ENCODE measurements around the gene TPPP.
A peak's percentile ranks its signal among the peaks of the same experiment; 100 is the strongest.

Gene TPPP

DNA sequence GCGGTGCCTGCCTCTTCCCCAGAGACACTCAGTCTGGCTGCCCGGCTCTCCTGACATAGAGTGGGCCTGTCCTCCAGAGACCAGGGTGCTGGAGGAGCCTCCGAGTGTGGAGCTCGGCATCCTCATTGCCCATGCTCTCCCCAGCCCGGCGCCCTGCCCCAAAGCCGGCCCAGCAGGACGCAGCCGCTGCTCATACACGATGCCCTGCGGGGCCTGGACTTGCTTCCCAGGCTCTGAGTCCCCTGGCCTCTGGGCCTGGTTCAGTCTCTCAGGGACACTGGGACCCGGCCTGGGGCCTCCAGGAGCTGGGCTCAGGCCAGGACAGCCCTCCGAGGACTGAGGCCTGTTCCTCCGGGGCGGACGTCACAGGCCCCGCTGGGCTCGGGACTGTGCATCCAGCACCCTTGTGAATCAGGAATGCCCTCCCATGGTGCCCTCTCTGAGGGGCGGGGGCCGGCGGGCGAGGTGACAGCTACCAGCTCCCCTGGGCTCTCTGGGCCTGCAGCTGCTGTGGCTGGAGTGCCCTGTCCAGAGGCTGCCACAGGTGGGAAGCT lies 23.2 kb downstream of the TPPP start:
- POLR2A ChIA-PET: interaction anchor here (1.4 kb wide), 1 partner anchor 233 kb away, joined by 3 read pairs; no protein-coding TSS in a partner anchor
- no peak overlapping the region for H3K4me3 ChIP-seq (ENCODE audit: low read depth, low read length)
- TF ChIP-seq, protein P1, sequence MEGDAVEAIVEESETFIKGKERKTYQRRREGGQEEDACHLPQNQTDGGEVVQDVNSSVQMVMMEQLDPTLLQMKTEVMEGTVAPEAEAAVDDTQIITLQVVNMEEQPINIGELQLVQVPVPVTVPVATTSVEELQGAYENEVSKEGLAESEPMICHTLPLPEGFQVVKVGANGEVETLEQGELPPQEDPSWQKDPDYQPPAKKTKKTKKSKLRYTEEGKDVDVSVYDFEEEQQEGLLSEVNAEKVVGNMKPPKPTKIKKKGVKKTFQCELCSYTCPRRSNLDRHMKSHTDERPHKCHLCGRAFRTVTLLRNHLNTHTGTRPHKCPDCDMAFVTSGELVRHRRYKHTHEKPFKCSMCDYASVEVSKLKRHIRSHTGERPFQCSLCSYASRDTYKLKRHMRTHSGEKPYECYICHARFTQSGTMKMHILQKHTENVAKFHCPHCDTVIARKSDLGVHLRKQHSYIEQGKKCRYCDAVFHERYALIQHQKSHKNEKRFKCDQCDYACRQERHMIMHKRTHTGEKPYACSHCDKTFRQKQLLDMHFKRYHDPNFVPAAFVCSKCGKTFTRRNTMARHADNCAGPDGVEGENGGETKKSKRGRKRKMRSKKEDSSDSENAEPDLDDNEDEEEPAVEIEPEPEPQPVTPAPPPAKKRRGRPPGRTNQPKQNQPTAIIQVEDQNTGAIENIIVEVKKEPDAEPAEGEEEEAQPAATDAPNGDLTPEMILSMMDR (IDR thresholded peaks at IDR 0.05; ENCODE audit: insufficient read depth, low read length, missing control alignments): no peak
- CTCF ChIA-PET: interaction anchor here (0.8 to 7.0 kb wide), 5 partner anchors 12 to 233 kb away, joined by 3 to 138 read pairs (median 9); no protein-coding TSS in a partner anchor
- DNase-seq (ENCODE audit: low read depth, low spot score): no peak

DNA sequence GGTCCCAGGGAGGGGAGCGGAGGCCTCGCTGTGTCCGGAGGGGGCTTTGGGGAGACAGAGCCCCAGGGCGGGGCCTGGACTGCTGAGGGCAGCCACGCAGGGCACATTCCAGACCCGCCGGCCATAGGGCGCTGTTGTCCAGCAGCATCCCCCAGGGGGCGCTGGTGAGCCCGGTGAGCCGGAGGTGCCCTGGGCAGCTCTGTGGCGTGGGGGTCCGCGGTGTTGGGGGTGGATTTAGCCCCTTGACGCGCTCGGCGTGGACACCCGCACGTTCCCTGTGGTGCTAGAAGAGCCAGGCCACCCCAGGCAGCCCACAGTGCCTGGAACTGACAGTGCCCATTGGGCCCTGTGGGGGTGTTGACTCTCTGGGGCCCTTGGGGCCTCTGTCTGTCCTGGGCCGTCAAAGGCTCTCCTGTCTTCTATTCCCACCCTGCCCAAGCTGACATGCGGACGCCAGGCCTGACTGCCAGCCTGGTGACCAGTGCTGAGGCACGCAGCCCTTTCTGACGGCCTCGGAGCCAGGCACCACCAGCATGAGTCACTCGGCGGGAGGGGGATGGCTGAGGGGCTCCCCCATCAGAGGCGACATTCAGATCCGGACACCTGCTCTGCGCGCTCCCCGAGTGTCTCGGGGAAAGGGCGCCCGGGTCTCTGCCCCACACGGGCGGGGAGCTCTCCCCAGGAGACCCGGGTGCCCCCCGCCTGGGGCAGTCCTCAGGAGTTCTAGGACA lies 23.9 kb downstream of the TPPP start:
- no peak overlapping the region for H3K4me3 ChIP-seq (ENCODE audit: low read depth, low read length)
- TF ChIP-seq, protein P1 (IDR thresholded peaks at IDR 0.05; ENCODE audit: insufficient read depth, low read length, missing control alignments): peak; percentile 82
- CTCF ChIA-PET: interaction anchor here (0.8 to 7.0 kb wide), 6 partner anchors 11 to 234 kb away, joined by 3 to 138 read pairs (median 6); no protein-coding TSS in a partner anchor
- POLR2A ChIA-PET: interaction anchor here (1.4 kb wide), 1 partner anchor 234 kb away, joined by 3 read pairs; no protein-coding TSS in a partner anchor
- no peak for DNase-seq (ENCODE audit: low read depth, low spot score)

GRCh38 chr5:668283-668995 lies 24.7 kb downstream of the TPPP start:
- no peak for DNase-seq (ENCODE audit: low read depth, low spot score)
- POLR2A ChIA-PET: no interaction called here
- no peak overlapping the region for H3K4me3 ChIP-seq (ENCODE audit: low read depth, low read length)
- CTCF ChIA-PET: interaction anchor here (0.7 to 7.0 kb wide), 5 partner anchors 10 to 235 kb away, joined by 3 to 138 read pairs (median 9); no protein-coding TSS in a partner anchor
- TF ChIP-seq, protein P1 (IDR thresholded peaks at IDR 0.05; ENCODE audit: insufficient read depth, low read length, missing control alignments): no peak

GRCh38 chr5:666816-667498 lies 26.2 kb downstream of the TPPP start:
- no peak overlapping the region for H3K4me3 ChIP-seq (ENCODE audit: low read depth, low read length)
- ChIA-PET POLR2A (interaction anchor here (0.7 kb wide), 1 partner anchor 27 kb away, joined by 3 read pairs; no protein-coding TSS in a partner anchor), CTCF (interaction anchor here (0.7 to 1.4 kb wide), 2 partner anchors 235 to 237 kb away, joined by 5 read pairs; no protein-coding TSS in a partner anchor)
- TF ChIP-seq, protein P1 (IDR thresholded peaks at IDR 0.05; ENCODE audit: insufficient read depth, low read length, missing control alignments): no peak
- no peak for DNase-seq (ENCODE audit: low read depth, low spot score)

- POLR2A ChIA-PET: interaction anchor here (0.7 kb wide), 1 partner anchor 26 kb away, joined by 3 read pairs; no protein-coding TSS in a partner anchor
- TF ChIP-seq, protein P1 (IDR thresholded peaks at IDR 0.05; ENCODE audit: insufficient read depth, low read length, missing control alignments): no peak
- DNase-seq (ENCODE audit: low read depth, low spot score): no peak
Measured at GRCh38 chr5:665956-666711, 27.0 kb downstream of the TPPP start.

More at GRCh38 chr5:665956-666711, 27.0 kb downstream of the TPPP start:
- CTCF ChIA-PET: interaction anchor here (0.7 to 1.4 kb wide), 2 partner anchors 236 to 237 kb away, joined by 5 read pairs; no protein-coding TSS in a partner anchor
- H3K4me3 ChIP-seq (ENCODE audit: low read depth, low read length): no peak overlapping the region
